Adrenal gland (tissue), 12 donors: ENCODE measurements around the gene KIF18A. TPM values are rescaled to one million over a fixed set of nuclear protein-coding genes. Genes with fewer than 3 reads are reported as not detected.

Experiments used
- DNase-seq, 7 donors: peaks; one replicate each; pipeline ENCODE4 v3.0.0-alpha.2; 2019 to 2020
- H3K27ac ChIP-seq, 5 donors: fragments of 200-600 bp; sonication (generic) in 4 of 5; 1 replicate in 3 of 5; 2 replicates in 2 of 5; pipeline versions ENCODE4 v1.5.1 to v1.8.0; 2016 to 2020; ENCODE audit warnings: mild to moderate bottlenecking in 1 of 5
- H3K27me3 ChIP-seq: fragments of 200-600 bp; 2 replicates; pipeline ENCODE4 v1.8.0; 2021
- H3K36me3 ChIP-seq, 2 donors: fragments of 200-600 bp; replicated peaks in 1 of 2; 1 replicate in 1 of 2; 2 replicates in 1 of 2; pipeline versions ENCODE4 v1.5.1 to v1.8.0; 2018 to 2022
- H3K4me1 ChIP-seq, 2 donors: fragments of 200-600 bp; replicated peaks in 1 of 2; 1 replicate in 1 of 2; 2 replicates in 1 of 2; pipeline versions ENCODE4 v1.5.1 to v1.8.0; 2018 to 2021
- H3K4me3 ChIP-seq, 4 donors: fragments of 200-600 bp; sonication (generic) in 3 of 4; one replicate each; pipeline ENCODE4 v1.5.1; 2016 to 2018
- H3K9me3 ChIP-seq, 3 donors: fragments of 200-600 bp; sonication (generic) in 1 of 3; replicated peaks in 1 of 3; 1 replicate in 2 of 3; 2 replicates in 1 of 3; pipeline versions ENCODE4 v1.5.1 to v1.8.0; 2016 to 2021
- CTCF ChIP-seq, 6 experiments: fragments of 450-650 bp in 4 of 6; fragments of 200-600 bp in 2 of 6; sonication (generic) in 1 of 6; IDR thresholded peaks; 1 replicate in 5 of 6; 2 replicates in 1 of 6; pipeline versions ENCODE4 v1.5.1 to v1.8.0; 2016 to 2021; ENCODE audit warnings: antibody characterized with exemption in 6 of 6, mild to moderate bottlenecking in 2 of 6, moderate library complexity in 1 of 6
- POLR2A ChIP-seq, 2 donors: fragments of 450-650 bp; IDR thresholded peaks; one replicate each; pipeline ENCODE4 v1.6.1; 2017; ENCODE audit warnings: antibody characterized with exemption in 2 of 2, mild to moderate bottlenecking in 2 of 2, moderate library complexity in 1 of 2
- WGBS, 4 donors: extraction: QIAGEN DNeasy Blood & Tissue Kit in 2 of 4; methylation state at CpG; one replicate each; pipeline versions ENCODE4 v1.1.5 to v1.1.7; 2013 to 2017; 5-methylcytosine and 5-hydroxymethylcytosine counted together
- intact Hi-C, 2 donors: fragments of 100-400 bp; cut with DNase I; formaldehyde crosslinking; loops; one replicate each; pipeline versions ENCODE4 v1.14.1 to v1.15.0; 2022 to 2023
- polyA plus RNA-seq, 3 donors: library from polyadenylated mRNA; stranded (reverse); fragments of 200-250 nt in 2 of 3; fragments of 350-450 nt in 1 of 3; fragmentation: Illumina TruSeq in 1 of 3; extraction: RNeasy Lipid Tissue Mini Kit (QIAGEN cat#74804) in 1 of 3; gene quantifications; one replicate each; pipeline ENCODE4 v1.2.3, GENCODE V29; 2013 to 2014
- total RNA-seq, 9 donors: library from RNA; depleted of rRNA in 4 of 9; stranded (reverse); fragments of >200 nt in 4 of 9; fragments of 120-200 nt in 1 of 9; fragmentation: NEBNext Ultra II Directional in 1 of 9; extraction: Animal tissue kit (Norgen Biotek cat#: 25700) in 1 of 9; gene quantifications; one replicate each; pipeline versions ENCODE4 v1.1.0 to v1.2.4, GENCODE V29; 2013 to 2023
- donor health status: healthy with polysubstance abuse.
- donor health status: Bipolar disorder and iron deficiency.
- donor health status: DM: yes; HTN: yes; CAD: no.
- donor health status: DM: no; HTN: no; CAD: no.
- donor health status: DM: no; HTN: no; CAD: no.
- donor health status: DM: yes; HTN: yes; CAD: no.

The KIF18A gene
- total and polyA plus RNA-seq, 12 donors: 0.13 to 7.3 (median 0.57) TPM; not detected in 2

- H3K27me3 ChIP-seq: no peaks in the 10 kb centered on the region
- TF ChIP-seq POLR2A (IDR thresholded peaks at IDR 0.05) (no peak), CTCF (IDR thresholded peaks at IDR 0.05) (no peak)
- no peaks in the 10 kb centered on the region for H3K36me3 ChIP-seq
- intact Hi-C loops: no loop called here
- no peak overlapping the region for H3K27ac ChIP-seq
- H3K4me1 ChIP-seq: no peaks in the 10 kb centered on the region
- 97 to 100% (median 98%) methylated on average over 1 of the region's 1 CpG for WGBS, 4 donors
- H3K4me3 ChIP-seq: no peak overlapping the region
- no peak for DNase-seq
- no peaks in the 10 kb centered on the region for H3K9me3 ChIP-seq
These were observed 36.7 kb downstream of the KIF18A start for GRCh38 chr11:28071305-28071704.

GRCh38 chr11:28058333-28058732, 49.6 kb downstream of the KIF18A start:
- H3K27me3 ChIP-seq: no peaks in the 10 kb centered on the region
- no peaks in the 10 kb centered on the region for H3K9me3 ChIP-seq
- intact Hi-C loops: no loop called here
- no peaks in the 10 kb centered on the region for H3K36me3 ChIP-seq
- H3K27ac ChIP-seq: no peak overlapping the region
- H3K4me1 ChIP-seq: no peaks in the 10 kb centered on the region
- no peak overlapping the region for H3K4me3 ChIP-seq
- TF ChIP-seq CTCF (IDR thresholded peaks at IDR 0.05) (no peak), POLR2A (IDR thresholded peaks at IDR 0.05) (no peak)
- DNase-seq: no peak

- Histone ChIP-seq H3K4me1 (no peaks in the 10 kb centered on the region), H3K4me3 (no peak overlapping the region), H3K9me3 (no peaks in the 10 kb centered on the region), H3K27me3 (no peaks in the 10 kb centered on the region), H3K36me3 (no peaks in the 10 kb centered on the region), H3K27ac (no peak overlapping the region)
- 97 to 100% (median 97%) methylated on average over 2 of the region's 2 CpGs for WGBS, 4 donors
- TF ChIP-seq POLR2A (IDR thresholded peaks at IDR 0.05) (no peak), CTCF (IDR thresholded peaks at IDR 0.05) (no peak)
- intact Hi-C loops: no loop called here
- no peak for DNase-seq
These were observed 53.1 kb downstream of the KIF18A start for GRCh38 chr11:28054821-28055220.

- DNase-seq: no peak
- no peak overlapping the region for H3K27ac ChIP-seq
- no peak for TF ChIP-seq POLR2A (IDR thresholded peaks at IDR 0.05)
- no peak for TF ChIP-seq CTCF (IDR thresholded peaks at IDR 0.05)
- H3K9me3 ChIP-seq: no peaks in the 10 kb centered on the region
- no peak overlapping the region for H3K4me3 ChIP-seq
- WGBS, 4 donors: 72 to 73% (median 72%) methylated on average over 5 of the region's 5 CpGs
- H3K4me1 ChIP-seq: no peaks in the 10 kb centered on the region
- H3K27me3 ChIP-seq: no peaks in the 10 kb centered on the region
- intact Hi-C loops: no loop called here
- H3K36me3 ChIP-seq: no peaks in the 10 kb centered on the region
These were observed 58.4 kb downstream of the KIF18A start for GRCh38 chr11:28049338-28050216.
